Smooth muscle cell (in vitro differentiated cells): Measurements from ENCODE around the gene DIP2B. TPM values are rescaled to one million over a fixed set of nuclear protein-coding genes. Genes with fewer than 3 reads are reported as not detected.

Experiments
- DNase-seq: peaks from one replicate; lab custom pipeline; 2025; ENCODE audit not compliant: unreplicated experiment; lab: John Stamatoyannopoulos, UW
- H2AFZ ChIP-seq: fragments of 200-600 bp; sonication (generic); 2 replicates; pipeline ENCODE4 v1.6.0; 2016; ENCODE audit warnings: antibody characterized with exemption, low read depth, mild to moderate bottlenecking
- H3F3A ChIP-seq: fragments of 200-600 bp; sonication (generic); 2 replicates; pipeline ENCODE4 v1.6.0; 2017; ENCODE audit warnings: antibody characterized with exemption, low read depth
- H3K27ac ChIP-seq: fragments of 200-600 bp; sonication (generic); 2 replicates; pipeline ENCODE4 v1.5.1; 2016; ENCODE audit warnings: low read depth, mild to moderate bottlenecking
- H3K27me3 ChIP-seq: fragments of 200-600 bp; sonication (generic); 2 replicates; pipeline ENCODE4 v1.6.1; 2016; ENCODE audit warnings: low read depth, mild to moderate bottlenecking
- H3K36me3 ChIP-seq: fragments of 200-600 bp; sonication (generic); 2 replicates; pipeline ENCODE4 v1.5.1; 2016; ENCODE audit warnings: low read depth
- H3K4me1 ChIP-seq: fragments of 200-600 bp; sonication (generic); 2 replicates; pipeline ENCODE4 v1.5.1; 2016; ENCODE audit warnings: low read depth
- H3K4me2 ChIP-seq: fragments of 200-600 bp; sonication (generic); 2 replicates; pipeline ENCODE4 v1.6.0; 2016; ENCODE audit warnings: mild to moderate bottlenecking
- H3K4me3 ChIP-seq: fragments of 200-600 bp; sonication (generic); 2 replicates; pipeline ENCODE4 v1.5.1; 2016; ENCODE audit warnings: mild to moderate bottlenecking
- H3K79me2 ChIP-seq: fragments of 200-600 bp; sonication (generic); 2 replicates; pipeline ENCODE4 v1.6.0; 2016; ENCODE audit warnings: low read depth, mild to moderate bottlenecking
- H3K9ac ChIP-seq: fragments of 200-600 bp; sonication (generic); 2 replicates; pipeline ENCODE4 v1.6.0; 2016; ENCODE audit warnings: low read depth
- H3K9me3 ChIP-seq: fragments of 200-600 bp; sonication (generic); replicated peaks from 2 replicates; pipeline ENCODE4 v1.5.1; 2016; ENCODE audit warnings: low read depth
- H4K20me1 ChIP-seq: fragments of 200-600 bp; sonication (generic); 2 replicates; pipeline ENCODE4 v1.6.0; 2016; ENCODE audit warnings: low read depth
- WGBS: methylation state at CpG from one replicate; pipeline ENCODE4 v1.1.7; 2016; ENCODE audit warnings: low lambda C conversion rate; 5-methylcytosine and 5-hydroxymethylcytosine counted together
- polyA plus RNA-seq: library from polyadenylated mRNA; unstranded; fragments of >200 nt; fragmentation: Nextera tagmentation; extraction: Ambion mirVana; gene quantifications from 2 replicates; pipeline ENCODE4 v1.2.1, GENCODE V29; 2016
- total RNA-seq: library from RNA; depleted of rRNA; stranded (reverse); fragments of >200 nt; gene quantifications from 2 replicates; pipeline ENCODE4 v1.2.3, GENCODE V29; 2014
- TF ChIP-seq, protein P1 (sequence below): fragments of 200-600 bp; sonication (generic); IDR thresholded peaks from 2 replicates; pipeline ENCODE4 v1.5.1; 2017; ENCODE audit warnings: borderline replicate concordance, mild to moderate bottlenecking, antibody characterized with exemption; ENCODE audit not compliant: insufficient read depth, poor library complexity, severe bottlenecking

DIP2B gene
- total and polyA plus RNA-seq, 2 experiments from 2014 or later, result 5.8 to 35.2 TPM

DNA sequence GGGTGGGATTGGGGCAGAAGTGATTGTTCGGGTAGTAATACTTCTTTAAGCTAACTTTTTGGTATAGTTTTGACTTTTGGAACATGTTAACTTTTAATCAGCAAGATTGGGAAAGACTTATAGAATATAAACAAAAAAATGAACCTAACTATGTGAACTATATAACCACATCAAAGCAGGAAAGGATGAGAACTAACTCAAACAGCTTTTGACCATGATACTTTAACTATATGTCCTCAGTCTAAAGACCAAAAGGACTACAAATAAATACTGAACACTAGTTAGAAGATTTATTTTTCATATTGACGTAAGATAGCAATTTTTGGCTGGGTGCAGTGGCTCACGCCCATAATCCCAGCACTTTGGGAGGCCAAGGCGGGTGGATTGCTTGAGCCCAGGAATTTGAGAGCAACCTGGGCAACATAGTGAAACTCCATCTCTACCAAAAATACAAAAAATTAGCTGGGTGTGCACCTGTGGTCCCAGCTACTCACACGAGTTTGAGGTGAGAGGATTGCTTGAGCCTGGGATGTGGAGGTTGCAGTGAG lies 150.7 kb downstream of the DIP2B start:
- Histone ChIP-seq H3K27me3 (no peaks in the 10 kb centered on the region), H2AFZ (no peak overlapping the region), H3F3A (no peaks in the 10 kb centered on the region), H4K20me1 (no peaks in the 10 kb centered on the region), H3K27ac (no peak overlapping the region), H3K9me3 (no peaks in the 10 kb centered on the region), H3K4me2 (no peak overlapping the region), H3K4me3 (no peak overlapping the region), H3K4me1 (no peaks in the 10 kb centered on the region), H3K36me3 (peaks cover 3% of the 10 kb centered on the region), H3K79me2 (peaks cover 27% of the 10 kb centered on the region), H3K9ac (no peak overlapping the region)
- 79% methylated on average over 5 of the region's 5 CpGs for WGBS
- DNase-seq, result no peak
- TF ChIP-seq, protein P1, sequence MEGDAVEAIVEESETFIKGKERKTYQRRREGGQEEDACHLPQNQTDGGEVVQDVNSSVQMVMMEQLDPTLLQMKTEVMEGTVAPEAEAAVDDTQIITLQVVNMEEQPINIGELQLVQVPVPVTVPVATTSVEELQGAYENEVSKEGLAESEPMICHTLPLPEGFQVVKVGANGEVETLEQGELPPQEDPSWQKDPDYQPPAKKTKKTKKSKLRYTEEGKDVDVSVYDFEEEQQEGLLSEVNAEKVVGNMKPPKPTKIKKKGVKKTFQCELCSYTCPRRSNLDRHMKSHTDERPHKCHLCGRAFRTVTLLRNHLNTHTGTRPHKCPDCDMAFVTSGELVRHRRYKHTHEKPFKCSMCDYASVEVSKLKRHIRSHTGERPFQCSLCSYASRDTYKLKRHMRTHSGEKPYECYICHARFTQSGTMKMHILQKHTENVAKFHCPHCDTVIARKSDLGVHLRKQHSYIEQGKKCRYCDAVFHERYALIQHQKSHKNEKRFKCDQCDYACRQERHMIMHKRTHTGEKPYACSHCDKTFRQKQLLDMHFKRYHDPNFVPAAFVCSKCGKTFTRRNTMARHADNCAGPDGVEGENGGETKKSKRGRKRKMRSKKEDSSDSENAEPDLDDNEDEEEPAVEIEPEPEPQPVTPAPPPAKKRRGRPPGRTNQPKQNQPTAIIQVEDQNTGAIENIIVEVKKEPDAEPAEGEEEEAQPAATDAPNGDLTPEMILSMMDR, result no peak

DNA sequence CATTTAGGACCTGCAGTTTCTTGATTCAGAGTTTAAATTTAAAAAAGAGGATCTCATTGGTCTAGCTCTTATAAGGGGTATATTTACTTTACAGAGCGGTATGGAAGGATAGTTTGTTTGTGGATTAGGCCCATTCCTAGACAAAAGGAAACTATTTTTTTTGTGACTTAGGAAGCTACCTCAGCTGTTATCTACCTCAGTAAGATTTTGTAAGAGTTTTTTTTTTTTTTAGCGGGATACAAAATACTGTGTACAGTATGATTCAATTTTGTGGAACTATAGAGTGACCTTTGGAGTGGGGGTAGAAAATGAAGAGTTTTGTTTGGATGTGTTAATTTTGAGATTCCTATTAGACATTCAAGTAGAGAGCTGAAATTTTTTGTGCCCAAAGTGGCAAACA lies 154.5 kb downstream of the DIP2B start:
- Histone ChIP-seq H4K20me1 (peaks cover 5% of the 10 kb centered on the region), H3K4me2 (no peak overlapping the region), H3K9ac (no peak overlapping the region), H3K27ac (no peak overlapping the region), H3K9me3 (no peaks in the 10 kb centered on the region), H3K79me2 (peaks cover 13% of the 10 kb centered on the region), H3K27me3 (no peaks in the 10 kb centered on the region), H3K36me3 (peaks cover 3% of the 10 kb centered on the region), H3F3A (peaks cover 4% of the 10 kb centered on the region), H2AFZ (no peak overlapping the region), H3K4me3 (no peak overlapping the region), H3K4me1 (no peaks in the 10 kb centered on the region)
- 94% methylated on average over 2 of the region's 2 CpGs for WGBS
- no peak for DNase-seq
- TF ChIP-seq, protein P1, result no peak

DNA sequence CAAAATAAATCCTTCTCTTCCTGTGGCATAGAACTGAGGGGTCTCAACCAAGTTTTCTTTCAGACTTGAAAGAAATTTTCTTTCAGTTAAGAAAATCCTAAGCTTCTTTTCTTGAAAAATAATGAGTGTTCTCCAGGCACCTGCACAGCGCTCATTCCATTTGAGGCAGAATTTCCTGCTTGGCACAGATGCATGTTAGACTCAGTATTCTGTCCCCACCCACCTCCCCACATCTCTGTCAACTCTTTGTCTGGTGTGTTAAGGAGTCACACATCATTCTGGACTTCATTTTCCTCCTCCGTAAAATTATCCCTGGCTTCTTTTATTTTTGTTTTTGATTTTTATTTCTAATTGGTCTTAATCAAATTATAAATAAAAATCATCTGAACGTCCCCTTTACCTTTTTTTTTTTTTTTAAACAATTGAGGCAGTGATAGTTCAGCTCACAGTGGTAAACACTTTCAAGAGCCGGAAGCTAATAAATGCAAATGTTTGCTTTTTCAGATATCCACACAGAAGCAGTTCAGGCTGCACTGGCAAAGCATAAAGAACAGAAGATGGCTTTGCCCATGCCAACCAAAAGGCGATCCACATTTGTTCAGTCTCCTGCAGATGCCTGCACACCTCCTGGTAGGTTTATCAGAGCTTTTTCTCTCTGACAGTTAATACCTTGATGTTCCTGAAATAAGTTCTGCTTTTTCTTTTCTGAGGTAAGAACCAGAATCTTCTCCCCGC lies 155.1 kb downstream of the DIP2B start:
- Histone ChIP-seq H3K9ac (no peak overlapping the region), H3F3A (peaks cover 4% of the 10 kb centered on the region), H4K20me1 (peaks cover 9% of the 10 kb centered on the region), H3K4me2 (no peak overlapping the region), H3K9me3 (no peaks in the 10 kb centered on the region), H2AFZ (no peak overlapping the region), H3K4me3 (no peak overlapping the region), H3K36me3 (peaks cover 3% of the 10 kb centered on the region), H3K4me1 (no peaks in the 10 kb centered on the region), H3K27ac (no peak overlapping the region), H3K79me2 (peaks cover 7% of the 10 kb centered on the region), H3K27me3 (no peaks in the 10 kb centered on the region)
- TF ChIP-seq, protein P1, result no peak
- 86% methylated on average over 6 of the region's 6 CpGs for WGBS
- no peak for DNase-seq

DNA sequence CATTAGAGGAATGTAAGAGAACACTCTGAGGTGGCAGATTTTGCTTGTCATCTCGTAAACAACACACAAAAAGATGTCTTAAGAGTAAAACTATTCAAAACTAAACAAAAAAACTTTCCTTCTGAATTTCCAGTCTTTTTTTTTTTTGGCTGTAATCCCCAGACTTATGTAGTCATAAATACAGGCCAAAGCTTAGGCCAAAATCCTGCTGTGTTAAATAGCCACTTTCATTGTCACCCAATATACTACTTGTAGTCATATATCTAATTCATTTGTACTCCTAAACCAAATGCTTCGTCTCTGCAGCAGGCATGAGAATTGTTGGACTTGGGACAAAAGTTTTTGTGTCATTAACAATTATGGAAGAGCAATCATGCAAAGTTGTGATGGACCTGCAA lies 155.6 kb downstream of the DIP2B start:
- H3K9ac ChIP-seq, result no peak overlapping the region
- peaks cover 3% of the 10 kb centered on the region for H3K79me2 ChIP-seq
- WGBS, result 85% methylated on average over 2 of the region's 2 CpGs
- TF ChIP-seq, protein P1, result no peak
- no peak overlapping the region for H3K27ac ChIP-seq
- no peak for DNase-seq
- no peaks in the 10 kb centered on the region for H3K27me3 ChIP-seq
- no peaks in the 10 kb centered on the region for H3K9me3 ChIP-seq
- no peak overlapping the region for H2AFZ ChIP-seq
- no peaks in the 10 kb centered on the region for H3K4me1 ChIP-seq
- peaks cover 4% of the 10 kb centered on the region for H3F3A ChIP-seq
- no peak overlapping the region for H3K4me2 ChIP-seq
- peaks cover 3% of the 10 kb centered on the region for H3K36me3 ChIP-seq
- no peak overlapping the region for H3K4me3 ChIP-seq
- peaks cover 15% of the 10 kb centered on the region for H4K20me1 ChIP-seq
